Stimulated activated CD4-positive, alpha-beta T cell treated with anti-CD3 and anti-CD28 coated beads, TNF-alpha, amount 100 ng/mL, for 1 hour (primary cell): Measurements from ENCODE around the gene LIPC.

Experiments used
- DNase-seq, 3 donors: peaks; one replicate each; pipeline ENCODE4 v3.0.0-alpha.2; 2020; ENCODE audit warnings: low read depth in 3 of 3, low spot score in 1 of 3

Gene LIPC

GRCh38 chr15:58532126-58532525, 100.3 kb downstream of the LIPC start:
- DNase-seq = no peak

GRCh38 chr15:58534556-58534955, 102.8 kb downstream of the LIPC start:
- DNase-seq = no peak

DNA sequence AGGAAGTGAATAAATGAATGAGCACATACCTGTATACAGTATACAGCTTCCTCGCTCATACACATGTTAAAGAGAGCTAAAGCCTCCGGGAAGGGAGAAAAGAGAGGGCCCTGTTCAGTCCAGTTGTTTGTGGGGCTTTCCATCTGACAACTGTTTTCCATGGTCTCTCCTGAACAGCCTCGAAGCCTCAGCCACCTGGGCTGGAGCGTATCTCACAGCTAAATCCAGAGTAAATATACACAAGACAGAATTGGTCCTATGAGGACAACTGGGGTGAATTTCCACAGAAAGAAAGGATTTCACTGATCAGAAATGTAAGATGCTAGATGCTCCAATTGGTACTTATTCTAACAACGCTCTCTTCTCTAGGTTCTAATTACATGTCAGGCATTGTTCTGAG, 103.5 kb downstream of the LIPC start:
- DNase-seq = no peak

- no peak for DNase-seq
Observed at GRCh38 chr15:58535894-58536293, 104.1 kb downstream of the LIPC start.

DNA sequence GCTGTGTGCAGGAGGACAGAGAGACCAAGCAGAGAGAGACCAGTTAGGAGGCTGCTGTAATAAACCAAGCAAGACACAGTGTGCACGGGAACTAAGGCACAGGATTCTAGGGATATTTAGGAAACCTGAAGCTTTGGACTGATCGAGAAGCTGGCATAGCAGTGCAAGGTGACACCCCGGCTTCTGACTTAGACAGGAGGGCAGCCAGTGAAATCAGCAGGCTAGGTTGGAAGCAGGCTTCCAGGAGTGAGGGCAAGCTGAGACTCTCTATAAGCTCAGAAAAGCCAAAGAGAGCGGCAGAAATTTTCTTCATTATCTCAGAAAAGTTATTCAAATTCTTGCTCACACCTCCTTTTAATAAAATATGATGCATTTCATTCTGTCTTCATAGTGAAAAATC, 104.6 kb downstream of the LIPC start:
- DNase-seq = no peak

- no peak for DNase-seq
Observed at GRCh38 chr15:58537033-58537432, 105.2 kb downstream of the LIPC start.

DNA sequence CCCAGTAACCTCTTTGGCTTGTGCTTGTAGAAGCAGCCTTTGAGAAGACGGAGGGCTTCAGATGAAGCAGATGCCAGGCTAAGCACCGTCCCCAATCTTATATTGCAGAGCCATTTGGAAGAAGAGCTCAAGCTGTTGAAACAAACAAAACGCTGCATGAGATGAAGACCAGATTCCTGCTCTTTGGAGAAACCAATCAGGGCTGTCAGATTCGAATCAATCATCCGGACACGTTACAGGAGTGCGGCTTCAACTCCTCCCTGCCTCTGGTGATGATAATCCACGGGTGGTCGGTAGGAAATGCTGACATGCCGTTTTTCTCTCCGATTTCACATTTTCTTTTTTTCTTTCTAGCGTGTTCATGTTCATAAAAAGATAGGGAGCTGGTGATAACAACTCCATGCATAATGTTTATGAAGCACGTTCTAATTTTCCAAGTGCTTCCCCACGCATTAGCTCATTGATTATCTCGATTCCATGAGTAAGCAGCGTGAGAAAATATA, 106.5 kb downstream of the LIPC start:
- DNase-seq = no peak

DNA sequence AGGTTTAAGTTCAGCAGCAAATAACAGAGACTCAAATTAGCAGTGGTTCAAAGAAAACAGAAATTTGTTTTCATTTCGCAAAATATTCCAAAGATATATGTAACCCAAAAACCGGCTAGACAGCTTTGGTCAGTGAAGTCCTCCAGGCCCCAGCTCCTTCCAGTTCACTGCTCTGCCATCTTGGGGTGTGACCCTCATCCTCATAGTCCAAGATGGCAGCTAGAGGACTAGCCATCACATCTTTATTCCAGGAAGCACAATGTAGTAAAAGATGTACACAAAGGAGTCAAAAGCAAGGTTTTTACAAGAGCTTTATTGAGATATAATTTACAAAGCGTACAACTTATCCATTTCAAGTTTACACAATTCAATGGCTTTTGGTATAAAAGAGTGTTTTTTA, 107.1 kb downstream of the LIPC start:
- DNase-seq = no peak

- no peak for DNase-seq
Observed at GRCh38 chr15:58539548-58539947, 107.8 kb downstream of the LIPC start.

DNA sequence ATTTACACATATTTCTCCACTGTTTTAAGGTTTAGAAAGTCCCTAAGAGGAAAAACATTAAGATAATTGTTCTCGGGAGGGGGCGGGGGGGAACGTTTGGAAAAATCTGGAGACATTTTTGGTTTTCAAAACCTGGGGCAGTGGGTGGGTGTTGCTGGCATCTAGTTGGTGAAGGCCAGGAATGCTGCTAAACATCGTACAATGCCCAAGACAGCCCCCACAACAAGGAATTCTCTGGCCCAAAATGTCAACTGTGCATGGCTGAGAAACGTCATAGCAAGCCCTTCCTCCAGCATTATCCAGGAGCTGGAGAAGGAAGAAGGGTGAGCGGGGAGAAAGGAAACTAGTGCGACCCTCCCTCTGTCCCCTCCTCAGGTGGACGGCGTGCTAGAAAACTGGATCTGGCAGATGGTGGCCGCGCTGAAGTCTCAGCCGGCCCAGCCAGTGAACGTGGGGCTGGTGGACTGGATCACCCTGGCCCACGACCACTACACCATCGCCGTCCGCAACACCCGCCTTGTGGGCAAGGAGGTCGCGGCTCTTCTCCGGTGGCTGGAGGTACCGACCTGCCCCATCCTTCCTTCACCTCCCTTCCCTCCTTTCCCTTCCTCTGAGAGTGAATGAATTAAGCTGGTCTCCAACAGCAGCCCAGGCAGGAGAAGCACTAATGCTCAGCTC, 109.8 kb downstream of the LIPC start:
- no peak for DNase-seq

DNA sequence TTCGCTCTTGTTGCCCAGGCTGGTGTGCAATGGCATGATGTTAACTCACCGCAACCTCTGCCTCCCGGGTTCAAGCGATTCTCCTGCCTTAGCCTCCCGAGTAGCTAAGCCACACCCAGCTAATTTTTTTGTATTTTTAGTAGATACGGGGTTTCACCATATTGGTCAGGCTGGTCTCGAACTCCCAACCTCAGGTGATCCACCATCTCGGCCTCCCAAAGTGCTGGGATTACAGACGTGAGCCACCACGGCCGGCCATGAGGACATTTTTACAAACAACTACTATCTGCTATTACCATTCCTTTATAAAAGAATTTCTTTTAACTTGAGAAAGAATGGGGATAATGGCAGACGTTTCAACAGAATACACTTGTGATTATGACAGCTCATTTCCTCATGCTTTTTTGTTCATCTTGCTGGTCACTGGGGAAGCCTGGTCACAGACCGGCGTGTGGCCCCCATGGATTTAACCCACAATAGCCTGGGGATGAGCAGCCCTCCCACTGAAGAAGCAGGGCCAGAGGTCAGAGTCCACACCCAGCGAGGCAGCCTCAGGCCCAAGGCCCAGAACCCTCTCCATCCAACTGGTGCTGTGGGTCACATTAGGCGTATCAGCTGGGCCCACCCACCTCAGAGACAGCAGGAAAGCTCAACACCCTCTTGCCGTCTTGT, 112.0 kb downstream of the LIPC start:
- DNase-seq = no peak

DNA sequence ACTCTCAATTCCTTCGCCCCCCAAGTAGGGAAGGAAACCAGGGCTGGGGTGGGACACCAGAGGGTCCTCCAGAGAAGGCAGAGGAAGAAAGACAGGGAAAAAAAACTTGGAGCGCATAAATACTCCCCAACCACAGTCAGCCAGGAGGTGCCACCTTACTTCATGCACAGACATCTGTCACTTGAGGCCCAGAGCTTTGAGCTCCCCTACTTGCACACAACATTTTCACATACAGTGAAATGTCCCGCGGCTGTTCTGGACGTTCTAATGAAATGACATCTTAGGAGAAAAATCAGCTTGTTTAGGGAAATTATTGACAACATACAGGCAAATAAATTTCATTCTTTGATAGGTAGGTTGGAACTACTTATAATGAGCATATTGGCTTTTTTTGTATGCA, 113.0 kb downstream of the LIPC start:
- DNase-seq = no peak

DNA sequence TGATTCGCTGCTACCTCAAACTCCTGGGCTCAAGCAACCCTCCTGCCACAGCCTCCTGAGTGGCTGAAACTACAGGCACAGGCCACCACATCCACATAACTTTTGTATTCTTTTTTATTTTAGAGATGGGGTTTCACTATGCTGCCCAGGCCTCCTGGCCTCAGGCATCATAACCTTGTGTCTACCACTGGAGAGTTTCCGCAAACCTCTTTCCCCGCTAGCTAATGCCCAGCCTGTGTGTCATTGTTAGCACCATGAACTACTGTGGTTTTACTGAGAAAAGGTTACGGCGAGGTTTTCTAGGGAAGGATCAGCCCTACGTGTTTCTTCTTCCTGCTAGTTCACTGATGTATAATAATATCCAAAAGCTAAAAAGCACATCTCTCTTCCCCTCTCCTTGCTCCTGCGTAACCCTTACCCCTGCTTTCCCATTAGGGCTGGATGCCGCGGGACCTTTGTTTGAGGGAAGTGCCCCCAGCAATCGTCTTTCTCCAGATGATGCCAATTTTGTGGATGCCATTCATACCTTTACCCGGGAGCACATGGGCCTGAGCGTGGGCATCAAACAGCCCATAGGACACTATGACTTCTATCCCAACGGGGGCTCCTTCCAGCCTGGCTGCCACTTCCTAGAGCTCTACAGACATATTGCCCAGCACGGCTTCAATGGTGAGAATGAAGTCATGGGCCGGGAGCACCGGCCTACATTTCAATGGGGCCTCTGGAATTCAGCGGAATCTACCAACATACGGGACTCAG, 113.7 kb downstream of the LIPC start:
- DNase-seq = no peak

DNA sequence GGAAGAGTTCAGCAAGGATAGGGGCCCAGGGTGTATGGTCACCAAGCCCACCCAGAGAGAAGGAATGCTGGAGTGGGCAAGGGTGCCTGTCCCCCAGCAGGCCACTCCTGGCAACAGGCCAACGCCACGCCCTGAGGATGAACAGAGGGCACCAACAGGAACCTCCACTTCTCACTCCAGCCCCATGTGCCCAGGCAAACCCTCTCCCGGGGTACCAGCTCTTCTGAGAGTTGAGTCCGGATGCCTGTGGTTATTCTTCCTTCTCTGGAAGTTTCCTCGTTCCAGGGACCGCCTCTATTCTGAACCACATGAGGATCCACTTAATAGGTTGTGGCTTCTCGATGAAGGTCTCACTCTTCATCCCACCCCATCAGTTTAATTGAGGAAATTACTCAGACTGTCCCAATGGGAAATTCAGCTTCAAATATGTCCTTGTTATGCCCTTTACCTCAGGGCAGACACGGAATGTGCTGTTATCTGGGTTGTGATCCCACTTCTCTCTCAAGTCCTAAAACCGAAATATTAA, 114.3 kb downstream of the LIPC start:
- DNase-seq = no peak

- DNase-seq = no peak
Observed at GRCh38 chr15:58546635-58547627, 115.1 kb downstream of the LIPC start.

DNA sequence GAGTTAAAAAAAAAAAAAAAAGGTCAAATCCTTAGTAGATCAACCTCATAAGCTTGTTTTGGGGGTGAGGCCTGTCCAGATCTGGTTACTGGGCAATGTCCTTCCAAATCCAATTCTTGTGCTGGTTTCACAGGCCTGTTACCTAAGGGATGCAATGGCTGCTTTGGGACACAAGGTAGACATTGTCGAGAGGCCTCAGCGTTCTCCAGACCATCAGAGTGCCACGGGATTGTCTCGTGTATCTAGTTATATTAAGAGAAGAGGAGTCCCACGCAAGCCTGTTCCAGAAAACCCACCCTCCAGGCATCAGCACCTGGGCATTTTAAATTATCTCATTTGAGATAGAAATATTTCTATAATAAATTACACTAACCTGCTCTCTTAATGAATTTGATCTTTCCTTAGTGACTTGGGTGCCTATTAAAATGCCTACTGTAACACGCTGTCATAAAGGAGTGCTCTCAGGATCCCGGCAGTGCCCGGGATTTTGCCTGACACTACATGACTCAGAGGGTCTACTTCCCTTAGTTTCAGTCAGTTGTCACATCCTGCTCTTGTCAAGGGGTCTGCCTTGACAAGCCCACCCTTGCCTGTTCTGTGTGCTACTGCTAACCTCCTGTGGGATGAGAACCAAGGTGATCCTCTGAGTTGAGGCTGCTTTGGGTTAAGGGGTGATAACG, 116.0 kb downstream of the LIPC start:
- no peak for DNase-seq

DNA sequence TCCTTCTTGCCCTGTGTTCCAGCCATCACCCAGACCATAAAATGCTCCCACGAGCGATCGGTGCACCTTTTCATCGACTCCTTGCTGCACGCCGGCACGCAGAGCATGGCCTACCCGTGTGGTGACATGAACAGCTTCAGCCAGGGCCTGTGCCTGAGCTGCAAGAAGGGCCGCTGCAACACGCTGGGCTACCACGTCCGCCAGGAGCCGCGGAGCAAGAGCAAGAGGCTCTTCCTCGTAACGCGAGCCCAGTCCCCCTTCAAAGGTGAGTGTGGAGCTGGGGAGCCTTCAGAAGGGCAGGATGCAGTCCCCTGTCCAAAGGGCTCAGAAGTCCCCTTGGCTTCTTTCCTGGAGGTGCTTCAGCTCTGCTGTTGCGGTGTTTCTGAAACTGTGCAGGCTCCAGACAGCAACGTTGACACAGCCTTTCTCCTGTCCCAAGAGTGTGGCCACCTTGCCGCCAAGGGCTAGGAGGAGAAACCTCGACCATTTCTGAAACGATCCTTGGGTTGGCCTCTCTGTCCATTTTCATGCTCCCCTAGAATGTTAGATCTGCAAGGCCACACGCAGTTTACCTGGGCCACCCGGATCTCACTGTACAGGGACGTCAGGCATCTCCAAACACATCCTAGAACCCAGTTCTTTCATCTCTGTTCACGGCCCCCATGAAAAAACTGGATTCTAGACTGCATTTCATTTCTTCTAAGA, 116.7 kb downstream of the LIPC start:
- DNase-seq = no peak

GRCh38 chr15:58549013-58549784, 117.4 kb downstream of the LIPC start:
- DNase-seq = no peak

DNA sequence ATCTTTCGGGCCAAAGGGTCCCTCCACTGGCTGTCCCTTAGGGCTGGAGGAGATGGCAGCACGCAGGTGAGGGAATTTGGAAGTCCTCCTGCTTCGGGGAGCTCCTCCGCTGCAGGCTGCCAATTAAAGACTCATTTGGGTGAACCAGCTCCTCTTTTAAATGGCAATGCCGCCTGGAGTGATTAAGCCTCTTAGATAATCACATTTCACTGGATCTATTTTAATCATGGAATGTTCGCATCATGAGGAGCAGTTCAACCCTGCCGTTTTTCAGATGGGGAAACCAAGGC, 117.9 kb downstream of the LIPC start:
- no peak for DNase-seq
